ENCODE results near the gene CDCA8.

- TF ChIP-seq, protein P1, sequence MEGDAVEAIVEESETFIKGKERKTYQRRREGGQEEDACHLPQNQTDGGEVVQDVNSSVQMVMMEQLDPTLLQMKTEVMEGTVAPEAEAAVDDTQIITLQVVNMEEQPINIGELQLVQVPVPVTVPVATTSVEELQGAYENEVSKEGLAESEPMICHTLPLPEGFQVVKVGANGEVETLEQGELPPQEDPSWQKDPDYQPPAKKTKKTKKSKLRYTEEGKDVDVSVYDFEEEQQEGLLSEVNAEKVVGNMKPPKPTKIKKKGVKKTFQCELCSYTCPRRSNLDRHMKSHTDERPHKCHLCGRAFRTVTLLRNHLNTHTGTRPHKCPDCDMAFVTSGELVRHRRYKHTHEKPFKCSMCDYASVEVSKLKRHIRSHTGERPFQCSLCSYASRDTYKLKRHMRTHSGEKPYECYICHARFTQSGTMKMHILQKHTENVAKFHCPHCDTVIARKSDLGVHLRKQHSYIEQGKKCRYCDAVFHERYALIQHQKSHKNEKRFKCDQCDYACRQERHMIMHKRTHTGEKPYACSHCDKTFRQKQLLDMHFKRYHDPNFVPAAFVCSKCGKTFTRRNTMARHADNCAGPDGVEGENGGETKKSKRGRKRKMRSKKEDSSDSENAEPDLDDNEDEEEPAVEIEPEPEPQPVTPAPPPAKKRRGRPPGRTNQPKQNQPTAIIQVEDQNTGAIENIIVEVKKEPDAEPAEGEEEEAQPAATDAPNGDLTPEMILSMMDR (IDR thresholded peaks at IDR 0.05), result no peak
- TF ChIP-seq POLR2A (IDR thresholded peaks at IDR 0.05), result no peak
- no peak for TF ChIP-seq EP300 (IDR thresholded peaks at IDR 0.05)
These were observed 39.3 kb upstream of the CDCA8 start for GRCh38 chr1:37652976-37653375.

All from suprapubic skin (tissue), 3 donors.